ENCODE results near the gene IGFL2. TPM values are rescaled to one million over a fixed set of nuclear protein-coding genes. Genes with fewer than 3 reads are reported as not detected.

Gene IGFL2
- total RNA-seq, 2 experiments from 2014 or later, result not detected

DNA sequence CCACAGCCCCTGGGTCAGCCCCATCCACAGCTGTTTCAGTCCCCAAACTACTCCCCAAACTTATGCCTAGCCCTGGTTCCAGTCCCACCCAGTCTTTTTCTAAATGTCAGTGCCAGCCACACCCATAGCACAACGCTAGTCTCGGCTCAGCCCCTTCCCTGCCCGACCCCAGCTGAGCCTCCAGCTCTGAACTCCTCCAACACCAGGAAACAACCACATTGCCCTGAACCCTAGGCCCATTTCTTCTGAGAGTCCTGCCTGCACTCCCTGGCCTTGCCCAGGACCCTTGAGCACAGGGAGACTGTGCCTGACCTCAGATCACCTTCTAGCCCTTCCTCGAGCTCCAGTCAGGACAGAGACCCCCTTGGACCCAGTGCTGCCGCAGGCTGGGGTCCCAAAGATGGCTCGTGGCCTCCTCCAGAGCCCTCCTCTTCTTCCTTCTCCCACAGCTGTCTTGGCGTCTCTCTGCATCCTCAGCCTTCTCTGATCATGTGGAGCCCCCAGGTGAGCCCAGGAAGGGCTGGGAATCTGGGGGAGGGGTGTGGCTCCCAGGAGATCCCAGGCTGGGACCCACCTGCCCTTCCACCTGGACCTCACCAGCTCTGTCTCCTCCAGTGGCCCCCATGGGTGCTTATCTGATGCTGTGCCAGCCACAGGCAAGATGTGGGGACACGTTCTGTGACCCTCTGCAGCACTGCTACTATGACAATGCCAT, 48.5 kb downstream of the IGFL2 start:
- no peaks in the 10 kb centered on the region for H3K4me1 ChIP-seq (ENCODE audit: insufficient read depth, low read length, poor library complexity, severe bottlenecking)
- no peak overlapping the region for H3K4me2 ChIP-seq (ENCODE audit: low read length)
- no peak overlapping the region for H3K27ac ChIP-seq (ENCODE audit: low read depth, low read length, poor library complexity, severe bottlenecking)
- TF ChIP-seq EZH2phosphoT487 (IDR thresholded peaks at IDR 0.05; ENCODE audit: borderline replicate concordance, low read depth, low read length), result no peak
- TF ChIP-seq, protein P1, sequence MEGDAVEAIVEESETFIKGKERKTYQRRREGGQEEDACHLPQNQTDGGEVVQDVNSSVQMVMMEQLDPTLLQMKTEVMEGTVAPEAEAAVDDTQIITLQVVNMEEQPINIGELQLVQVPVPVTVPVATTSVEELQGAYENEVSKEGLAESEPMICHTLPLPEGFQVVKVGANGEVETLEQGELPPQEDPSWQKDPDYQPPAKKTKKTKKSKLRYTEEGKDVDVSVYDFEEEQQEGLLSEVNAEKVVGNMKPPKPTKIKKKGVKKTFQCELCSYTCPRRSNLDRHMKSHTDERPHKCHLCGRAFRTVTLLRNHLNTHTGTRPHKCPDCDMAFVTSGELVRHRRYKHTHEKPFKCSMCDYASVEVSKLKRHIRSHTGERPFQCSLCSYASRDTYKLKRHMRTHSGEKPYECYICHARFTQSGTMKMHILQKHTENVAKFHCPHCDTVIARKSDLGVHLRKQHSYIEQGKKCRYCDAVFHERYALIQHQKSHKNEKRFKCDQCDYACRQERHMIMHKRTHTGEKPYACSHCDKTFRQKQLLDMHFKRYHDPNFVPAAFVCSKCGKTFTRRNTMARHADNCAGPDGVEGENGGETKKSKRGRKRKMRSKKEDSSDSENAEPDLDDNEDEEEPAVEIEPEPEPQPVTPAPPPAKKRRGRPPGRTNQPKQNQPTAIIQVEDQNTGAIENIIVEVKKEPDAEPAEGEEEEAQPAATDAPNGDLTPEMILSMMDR (conservative IDR thresholded peaks at IDR 0.05; ENCODE audit: low read length), result no peak
- ChIA-PET POLR2A (no interaction called here), CTCF (ENCODE audit: unreplicated experiment) (no interaction called here)
- H3K36me3 ChIP-seq (ENCODE audit: insufficient read depth, low read length), result no peaks in the 10 kb centered on the region
- no peak for DNase-seq (ENCODE audit: low spot score)
- H3K9me3 ChIP-seq (ENCODE audit: low read length), result no peaks in the 10 kb centered on the region
- H4K20me1 ChIP-seq (ENCODE audit: insufficient read depth, low read length), result no peaks in the 10 kb centered on the region
- H3K79me2 ChIP-seq (ENCODE audit: insufficient read depth, low read depth, low read length), result no peaks in the 10 kb centered on the region
- no peak overlapping the region for H3K4me3 ChIP-seq (ENCODE audit: low read depth, low read length, poor library complexity, severe bottlenecking)
- no peak overlapping the region for H2AFZ ChIP-seq (ENCODE audit: low read length)
- no peaks in the 10 kb centered on the region for H3K9me2 ChIP-seq (ENCODE audit: insufficient read depth, low read length)
- no TSS peak for BruUV-seq (replicated peaks)
- intact Hi-C loops (cut with micrococcal nuclease; ENCODE audit: unreplicated experiment), result no loop called here

DNA sequence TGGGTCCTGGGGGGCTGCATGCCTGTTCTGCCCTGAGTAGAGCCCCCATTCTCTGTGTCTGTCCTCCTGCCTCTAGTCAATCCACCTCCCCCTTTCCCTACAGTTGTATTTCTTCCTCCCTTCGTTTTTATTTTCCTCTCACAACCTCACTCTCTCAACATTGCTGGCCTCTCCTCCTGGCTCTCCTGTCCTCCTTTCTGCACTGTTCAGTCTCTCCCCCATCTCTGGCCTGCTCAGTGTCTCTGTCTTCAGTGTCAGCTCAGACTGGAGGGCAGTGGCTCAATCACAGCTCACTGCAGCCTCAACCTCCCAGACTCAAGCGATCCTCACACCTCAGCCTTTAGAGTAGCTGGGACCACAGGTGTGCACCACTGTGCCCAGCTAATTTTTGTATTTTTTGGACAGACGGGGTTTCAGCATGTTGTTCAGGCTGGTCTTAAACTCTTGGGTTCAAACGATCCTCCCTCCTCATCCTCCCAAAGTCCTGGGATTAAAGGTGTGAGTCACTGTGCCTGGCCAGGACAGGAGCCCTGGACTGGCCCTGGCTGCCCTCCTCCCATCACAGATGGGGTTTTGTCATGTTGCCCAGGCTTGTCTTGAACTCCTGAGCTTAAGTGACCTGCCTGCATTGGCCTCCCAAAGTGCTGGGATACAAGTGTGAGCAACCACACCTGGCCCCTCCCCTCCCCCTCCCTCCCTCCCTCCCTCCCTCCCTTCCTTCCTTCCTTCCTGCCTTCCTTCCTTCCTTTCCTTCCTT, 49.5 kb downstream of the IGFL2 start:
- no peak for DNase-seq (ENCODE audit: low spot score)
- ChIA-PET CTCF (ENCODE audit: unreplicated experiment) (no interaction called here), POLR2A (no interaction called here)
- Histone ChIP-seq H2AFZ (ENCODE audit: low read length) (no peak overlapping the region), H3K4me2 (ENCODE audit: low read length) (no peak overlapping the region), H3K27ac (ENCODE audit: low read depth, low read length, poor library complexity, severe bottlenecking) (no peak overlapping the region), H3K36me3 (ENCODE audit: insufficient read depth, low read length) (no peaks in the 10 kb centered on the region), H3K9me3 (ENCODE audit: low read length) (no peaks in the 10 kb centered on the region), H3K4me1 (ENCODE audit: insufficient read depth, low read length, poor library complexity, severe bottlenecking) (no peaks in the 10 kb centered on the region), H3K79me2 (ENCODE audit: insufficient read depth, low read depth, low read length) (no peaks in the 10 kb centered on the region), H4K20me1 (ENCODE audit: insufficient read depth, low read length) (no peaks in the 10 kb centered on the region), H3K9me2 (ENCODE audit: insufficient read depth, low read length) (no peaks in the 10 kb centered on the region), H3K4me3 (ENCODE audit: low read depth, low read length, poor library complexity, severe bottlenecking) (no peak overlapping the region)
- intact Hi-C loops (cut with micrococcal nuclease; ENCODE audit: unreplicated experiment), result no loop called here
- no TSS peak for BruUV-seq (replicated peaks)
- TF ChIP-seq, protein P1 (conservative IDR thresholded peaks at IDR 0.05; ENCODE audit: low read length), result no peak
- TF ChIP-seq EZH2phosphoT487 (IDR thresholded peaks at IDR 0.05; ENCODE audit: borderline replicate concordance, low read depth, low read length), result no peak

- H3K36me3 ChIP-seq (ENCODE audit: insufficient read depth, low read length), result no peaks in the 10 kb centered on the region
- no peak overlapping the region for H3K27ac ChIP-seq (ENCODE audit: low read depth, low read length, poor library complexity, severe bottlenecking)
- H3K4me1 ChIP-seq (ENCODE audit: insufficient read depth, low read length, poor library complexity, severe bottlenecking), result no peaks in the 10 kb centered on the region
- no peak overlapping the region for H3K4me2 ChIP-seq (ENCODE audit: low read length)
- TF ChIP-seq, protein P1 (conservative IDR thresholded peaks at IDR 0.05; ENCODE audit: low read length), result no peak
- no peak for TF ChIP-seq EZH2phosphoT487 (IDR thresholded peaks at IDR 0.05; ENCODE audit: borderline replicate concordance, low read depth, low read length)
- POLR2A ChIA-PET, result no interaction called here
- H3K4me3 ChIP-seq (ENCODE audit: low read depth, low read length, poor library complexity, severe bottlenecking), result no peak overlapping the region
- CTCF ChIA-PET (ENCODE audit: unreplicated experiment), result no interaction called here
- no peaks in the 10 kb centered on the region for H3K9me2 ChIP-seq (ENCODE audit: insufficient read depth, low read length)
- H3K9me3 ChIP-seq (ENCODE audit: low read length), result no peaks in the 10 kb centered on the region
- intact Hi-C loops (cut with micrococcal nuclease; ENCODE audit: unreplicated experiment), result no loop called here
- no peak for DNase-seq (ENCODE audit: low spot score)
- H4K20me1 ChIP-seq (ENCODE audit: insufficient read depth, low read length), result no peaks in the 10 kb centered on the region
- no peaks in the 10 kb centered on the region for H3K79me2 ChIP-seq (ENCODE audit: insufficient read depth, low read depth, low read length)
- no peak overlapping the region for H2AFZ ChIP-seq (ENCODE audit: low read length)
- no TSS peak for BruUV-seq (replicated peaks)
Observed at GRCh38 chr19:46198756-46199155, 50.7 kb downstream of the IGFL2 start.

Measured in OCI-LY7 (cell line).